MM.1S (cell line): ENCODE data around the gene FAM186B.

Source experiments
- DNase-seq: peaks from one replicate; pipeline ENCODE4 v3.0.0-alpha.2; 2015
- H2AFZ ChIP-seq: fragments of 300-600 bp; sonication (generic); 2 replicates; pipeline ENCODE4 v1.6.0; 2016; ENCODE audit warnings: antibody characterized with exemption, low read length
- H3F3A ChIP-seq: fragments of 300-600 bp; sonication (generic); 2 replicates; pipeline ENCODE4 v1.6.1; 2016; ENCODE audit warnings: mild to moderate bottlenecking, antibody characterized with exemption, low read length, moderate library complexity, mixed read lengths; ENCODE audit not compliant: insufficient read depth
- H3K27ac ChIP-seq: fragments of 300-600 bp; sonication (generic); 2 replicates; pipeline ENCODE4 v1.5.1; 2016; ENCODE audit warnings: mild to moderate bottlenecking, low read length
- H3K27me3 ChIP-seq: fragments of 300-600 bp; sonication (generic); replicated peaks from 2 replicates; pipeline ENCODE4 v1.6.0; 2016; ENCODE audit warnings: low read length; ENCODE audit not compliant: insufficient read depth
- H3K36me3 ChIP-seq: fragments of 300-600 bp; sonication (generic); replicated peaks from 2 replicates; pipeline ENCODE4 v1.6.1; 2016; ENCODE audit warnings: mild to moderate bottlenecking, low read length, mixed read lengths; ENCODE audit not compliant: insufficient read depth
- H3K4me1 ChIP-seq: fragments of 300-600 bp; sonication (generic); 2 replicates; pipeline ENCODE4 v1.6.1; 2016; ENCODE audit warnings: low read length, mixed read lengths
- H3K4me2 ChIP-seq: fragments of 300-600 bp; sonication (generic); 2 replicates; pipeline ENCODE4 v1.6.0; 2016; ENCODE audit warnings: low read depth, low read length
- H3K4me3 ChIP-seq: fragments of 300-600 bp; sonication (generic); 2 replicates; pipeline ENCODE4 v1.5.1; 2016; ENCODE audit warnings: low read length, mixed read lengths
- H3K79me2 ChIP-seq: fragments of 300-600 bp; sonication (generic); 2 replicates; pipeline ENCODE4 v1.6.1; 2016; ENCODE audit warnings: mixed run types, low read length, mixed read lengths
- H3K9ac ChIP-seq: fragments of 300-600 bp; sonication (generic); 2 replicates; pipeline ENCODE4 v1.6.1; 2016; ENCODE audit warnings: low read length, mixed read lengths
- H3K9me2 ChIP-seq: fragments of 300-600 bp; sonication (generic); replicated peaks from 2 replicates; pipeline ENCODE4 v1.6.1; 2016; ENCODE audit warnings: mild to moderate bottlenecking, low read length, mixed read lengths; ENCODE audit not compliant: insufficient read depth
- H3K9me3 ChIP-seq: fragments of 300-600 bp; sonication (generic); replicated peaks from 2 replicates; pipeline ENCODE4 v1.6.1; 2016; ENCODE audit warnings: mild to moderate bottlenecking, low read length, mixed read lengths; ENCODE audit not compliant: insufficient read depth
- H4K20me1 ChIP-seq: fragments of 300-600 bp; sonication (generic); 2 replicates; pipeline ENCODE4 v1.6.1; 2016; ENCODE audit warnings: mild to moderate bottlenecking, low read length, moderate library complexity, mixed read lengths; ENCODE audit not compliant: insufficient read depth
- EZH2 ChIP-seq: fragments of 300-600 bp; sonication (generic); optimal IDR thresholded peaks from 2 replicates; pipeline ENCODE3; 2017; ENCODE audit warnings: low read depth, mild to moderate bottlenecking, antibody characterized with exemption, low read length, mixed read lengths
- EZH2phosphoT487 ChIP-seq: fragments of 300-600 bp; sonication (generic); IDR thresholded peaks from 2 replicates; pipeline ENCODE4 v1.6.1; 2018; ENCODE audit warnings: antibody characterized with exemption, low read length
- TF ChIP-seq, protein P1 (sequence below): fragments of 300-600 bp; sonication (generic); IDR thresholded peaks from 2 replicates; pipeline ENCODE4 v1.5.1; 2016; ENCODE audit warnings: antibody characterized with exemption, low read length, mixed read lengths

FAM186B gene

DNA sequence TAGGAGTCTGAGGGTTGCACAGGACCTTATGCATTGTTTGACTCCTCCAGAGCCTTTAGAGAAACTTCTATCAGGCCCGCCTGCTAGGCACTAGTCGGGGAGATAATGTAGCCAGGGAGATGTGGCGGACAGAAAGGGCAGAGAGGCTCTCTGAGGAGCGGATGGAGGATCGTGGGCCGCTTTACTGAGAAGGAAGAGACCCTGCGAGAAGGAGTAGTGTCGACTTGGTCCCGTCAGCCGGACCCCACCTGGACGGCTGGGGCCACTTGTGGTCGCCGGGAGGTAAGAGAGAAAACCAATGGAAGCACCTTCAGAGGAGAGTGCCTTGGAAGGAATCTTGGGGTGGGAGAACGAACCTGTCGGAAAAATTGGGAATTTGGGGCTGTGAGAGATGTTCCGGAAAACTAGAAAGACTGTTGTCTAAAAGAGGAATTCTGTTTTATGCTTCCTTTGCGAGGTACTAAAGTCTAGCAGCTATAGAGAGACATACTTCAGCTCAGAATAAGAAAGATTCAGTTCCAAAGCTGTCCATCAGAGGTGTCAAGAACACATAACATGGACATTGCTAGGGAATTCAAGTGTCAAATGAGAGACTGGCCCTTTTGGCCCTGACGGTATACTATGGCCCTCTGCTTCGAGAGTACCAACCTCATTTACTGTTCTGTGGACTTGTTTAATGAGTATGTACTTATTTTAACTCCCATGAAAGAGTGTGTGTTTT lies 36.8 kb downstream of the FAM186B start:
- Histone ChIP-seq H3K36me3 (no peaks in the 10 kb centered on the region), H3K9me2 (no peaks in the 10 kb centered on the region), H3K4me2 (peak overlapping the region; percentile 86), H3K9ac (peak overlapping the region; percentile 86), H3K9me3 (no peaks in the 10 kb centered on the region), H3K27ac (no peak overlapping the region; the same call in 1 of the 2 replicates), H3F3A (no peaks in the 10 kb centered on the region), H3K27me3 (no peaks in the 10 kb centered on the region), H3K4me3 (peak overlapping the region; percentile 96), H3K4me1 (peaks cover 4% of the 10 kb centered on the region; the same call in 1 of the 2 replicates), H3K79me2 (peaks cover 47% of the 10 kb centered on the region), H4K20me1 (no peaks in the 10 kb centered on the region), H2AFZ (peak overlapping the region; percentile 96)
- TF ChIP-seq EZH2phosphoT487: no peak
- TF ChIP-seq EZH2: no peak
- TF ChIP-seq, protein P1, sequence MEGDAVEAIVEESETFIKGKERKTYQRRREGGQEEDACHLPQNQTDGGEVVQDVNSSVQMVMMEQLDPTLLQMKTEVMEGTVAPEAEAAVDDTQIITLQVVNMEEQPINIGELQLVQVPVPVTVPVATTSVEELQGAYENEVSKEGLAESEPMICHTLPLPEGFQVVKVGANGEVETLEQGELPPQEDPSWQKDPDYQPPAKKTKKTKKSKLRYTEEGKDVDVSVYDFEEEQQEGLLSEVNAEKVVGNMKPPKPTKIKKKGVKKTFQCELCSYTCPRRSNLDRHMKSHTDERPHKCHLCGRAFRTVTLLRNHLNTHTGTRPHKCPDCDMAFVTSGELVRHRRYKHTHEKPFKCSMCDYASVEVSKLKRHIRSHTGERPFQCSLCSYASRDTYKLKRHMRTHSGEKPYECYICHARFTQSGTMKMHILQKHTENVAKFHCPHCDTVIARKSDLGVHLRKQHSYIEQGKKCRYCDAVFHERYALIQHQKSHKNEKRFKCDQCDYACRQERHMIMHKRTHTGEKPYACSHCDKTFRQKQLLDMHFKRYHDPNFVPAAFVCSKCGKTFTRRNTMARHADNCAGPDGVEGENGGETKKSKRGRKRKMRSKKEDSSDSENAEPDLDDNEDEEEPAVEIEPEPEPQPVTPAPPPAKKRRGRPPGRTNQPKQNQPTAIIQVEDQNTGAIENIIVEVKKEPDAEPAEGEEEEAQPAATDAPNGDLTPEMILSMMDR: no peak
- peak; percentile 51 for DNase-seq

DNA sequence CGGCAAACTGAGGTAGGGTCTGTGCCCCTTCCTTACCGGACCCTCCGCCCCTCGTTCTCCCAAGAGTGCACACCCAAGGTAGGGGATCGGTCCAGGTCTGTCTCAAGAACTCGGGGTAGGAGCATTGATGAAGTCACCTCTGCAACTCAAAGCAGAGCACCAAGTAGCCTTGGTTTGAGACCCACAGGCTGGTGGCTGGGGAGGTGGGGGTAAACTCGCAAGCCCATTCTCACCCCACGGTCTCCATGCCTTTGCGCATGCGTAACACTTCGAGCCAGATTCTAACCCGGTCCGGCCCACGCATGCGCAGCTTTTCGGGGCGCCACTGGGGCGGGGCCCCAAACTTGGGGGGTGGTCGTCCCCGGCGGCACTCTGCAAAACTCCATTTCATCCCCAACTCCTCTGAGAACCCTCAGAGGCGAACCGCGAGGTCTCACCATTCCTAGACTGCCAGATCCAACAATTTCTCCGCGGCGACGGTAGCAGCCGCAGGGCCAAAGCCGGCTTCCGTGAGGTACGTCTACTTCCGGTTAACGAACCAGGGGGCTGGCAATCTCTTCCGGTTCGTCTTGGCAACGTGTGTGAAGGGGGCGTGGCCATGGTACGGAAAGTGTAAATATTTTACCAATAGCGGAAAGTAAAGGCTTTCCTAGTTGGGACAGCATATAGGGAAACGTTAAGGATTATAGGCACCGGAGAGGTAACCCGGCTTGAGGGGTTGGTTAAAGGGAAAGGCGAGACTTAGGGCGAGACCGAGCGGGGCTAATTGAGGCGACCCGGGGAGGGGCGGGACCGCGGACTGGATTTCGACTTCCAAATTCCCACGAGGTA lies 37.6 kb downstream of the FAM186B start, which contains the start of gene MCRS1:
TSS of gene MCRS1 (minus strand) at position 532 of the 831 bp plus-strand sequence. CDS start 1,411 bp downstream, outside the sequence.
- no peaks in the 10 kb centered on the region for H3F3A ChIP-seq
- TF ChIP-seq EZH2phosphoT487 (no peak), EZH2 (no peak)
- peak; percentile 97 for DNase-seq
- H3K9me3 ChIP-seq: no peaks in the 10 kb centered on the region
- peak within 1 kb of the TSS; percentile 59; the same call in 1 of the 2 replicates for H3K27ac ChIP-seq
- peaks cover 47% of the 10 kb centered on the region for H3K79me2 ChIP-seq
- peak within 1 kb of the TSS; percentile 96 for H3K4me3 ChIP-seq
- H4K20me1 ChIP-seq: no peaks in the 10 kb centered on the region
- no peaks in the 10 kb centered on the region for H3K27me3 ChIP-seq
- peak within 1 kb of the TSS; percentile 96 for H2AFZ ChIP-seq
- no peaks in the 10 kb centered on the region for H3K9me2 ChIP-seq
- peak within 1 kb of the TSS; percentile 86 for H3K4me2 ChIP-seq
- peaks cover 4% of the 10 kb centered on the region; the same call in 1 of the 2 replicates for H3K4me1 ChIP-seq
- H3K9ac ChIP-seq: peak within 1 kb of the TSS; percentile 86
- no peaks in the 10 kb centered on the region for H3K36me3 ChIP-seq

DNA sequence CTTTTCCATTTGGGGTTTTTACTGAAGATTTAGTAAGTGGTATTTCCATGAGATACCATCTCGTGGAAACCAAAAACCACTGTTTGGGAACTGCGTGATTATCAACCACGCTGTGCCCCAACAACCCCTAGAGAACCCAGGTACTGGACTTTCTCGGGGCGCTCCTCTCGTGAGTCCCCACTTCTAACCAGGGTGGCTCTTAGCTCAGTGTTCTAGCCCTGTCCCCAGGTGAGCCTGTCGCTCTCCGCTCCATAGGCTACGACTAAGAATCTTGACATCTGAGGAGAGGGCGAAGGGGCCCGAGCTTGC lies 38.2 kb downstream of the FAM186B start:
- no peaks in the 10 kb centered on the region for H3K27me3 ChIP-seq
- H3K4me2 ChIP-seq: peak overlapping the region; percentile 86
- H3K79me2 ChIP-seq: peaks cover 47% of the 10 kb centered on the region
- H3K27ac ChIP-seq: no peak overlapping the region
- peak overlapping the region; percentile 86 for H3K9ac ChIP-seq
- peaks cover under 1% of the 10 kb centered on the region; the same call in 1 of the 2 replicates for H3K36me3 ChIP-seq
- peak overlapping the region; percentile 96 for H3K4me3 ChIP-seq
- no peaks in the 10 kb centered on the region for H3K9me2 ChIP-seq
- H4K20me1 ChIP-seq: no peaks in the 10 kb centered on the region
- no peaks in the 10 kb centered on the region for H3K9me3 ChIP-seq
- H3K4me1 ChIP-seq: peaks cover 4% of the 10 kb centered on the region; the same call in 1 of the 2 replicates
- H3F3A ChIP-seq: no peaks in the 10 kb centered on the region
- peak overlapping the region; percentile 96 for H2AFZ ChIP-seq
- TF ChIP-seq EZH2phosphoT487: no peak
- no peak for TF ChIP-seq EZH2
- TF ChIP-seq, protein P1: no peak
- DNase-seq: no peak
